A549 (cell line): ENCODE data around the gene JAZF1. TPM values are rescaled to one million over a fixed set of nuclear protein-coding genes. Genes with fewer than 3 reads are reported as not detected.

ENCODE experiments used
- ATAC-seq, 2 experiments: fragments of 200-7000 bp in 1 of 2; fragments of >200 bp in 1 of 2; cut with Nextera tagmentation in 1 of 2; cut with Tn5 transposase in 1 of 2; 3 replicates each; pipeline versions ENCODE4 v1.8.0 to v1.9.1; 2018 to 2020; ENCODE audit warnings: mild to moderate bottlenecking in 1 of 2, moderate library complexity in 1 of 2
- CTCF ChIA-PET: fragments of 300-600 bp; sonication (Branson Sonifier 250); formaldehyde crosslinking; extraction: SDS; loops from one replicate; lab custom pipeline; 2021; ENCODE audit warnings: antibody characterized with exemption, inconsistent platforms; lab: Yijun Ruan, JAX
- POLR2A ChIA-PET: fragments of 350-600 bp; formaldehyde crosslinking; extraction: SDS; loops from one replicate; lab custom pipeline; 2021; ENCODE audit warnings: antibody characterized with exemption, inconsistent platforms; lab: Yijun Ruan, JAX
- DNase-seq, 2 experiments: peaks; one replicate each; pipeline versions ENCODE4 v3.0.0 to v3.0.0-alpha.2; 2011 to 2016; ENCODE audit warnings: low read depth in 1 of 2, low spot score in 1 of 2
- FAIRE-seq: peaks from 2 replicates; lab custom pipeline; 2011; peaks lifted over from hg19 to GRCh38; lab: Jason Lieb, UNC
- H3K27ac ChIP-seq, 2 experiments: fragments of >200 bp; sonication (Bioruptor Twin); formaldehyde crosslinking; 3 replicates each; pipeline ENCODE4 v1.5.1; 2016 to 2017
- H3K4me1 ChIP-seq: fragments of >200 bp; sonication (Bioruptor Twin); formaldehyde crosslinking; 3 replicates; pipeline ENCODE4 v1.6.1; 2016
- H3K4me2 ChIP-seq: fragments of >200 bp; sonication (Bioruptor Twin); formaldehyde crosslinking; 3 replicates; pipeline ENCODE4 v1.6.1; 2016
- H3K4me3 ChIP-seq: fragments of >200 bp; sonication (Bioruptor Twin); formaldehyde crosslinking; 3 replicates; pipeline ENCODE4 v1.5.1; 2016
- H3K9me3 ChIP-seq: fragments of >200 bp; sonication (Bioruptor Twin); formaldehyde crosslinking; 3 replicates; pipeline ENCODE4 v1.6.1; 2016
- BCL3 ChIP-seq: fragments of >200 bp; sonication (Bioruptor Twin); formaldehyde crosslinking; IDR thresholded peaks from 3 replicates; pipeline ENCODE4 v1.6.1; 2016
- CHD2 ChIP-seq: fragments of 150-350 bp; IDR thresholded peaks from 2 replicates; pipeline ENCODE4 v1.6.1; 2014; ENCODE audit warnings: low read length; ENCODE audit not compliant: partially characterized antibody
- CTCF ChIP-seq: fragments of >200 bp; sonication (Bioruptor Twin); formaldehyde crosslinking; IDR thresholded peaks from 3 replicates; pipeline ENCODE4 v1.5.1; 2016
- EHF ChIP-seq: fragments of 250-450 bp; sonication (Bioruptor Pico); IDR thresholded peaks from 2 replicates; pipeline ENCODE4 v1.5.0; 2020; ENCODE audit warnings: mild to moderate bottlenecking
- FOSL2 ChIP-seq, 2 experiments: fragments of 450-650 bp in 1 of 2; fragments of >200 bp in 1 of 2; sonication (Bioruptor Twin) in 1 of 2; formaldehyde crosslinking; IDR thresholded peaks; 2 replicates each; pipeline versions ENCODE4 v1.5.0 to v1.6.1; 2016 to 2020; ENCODE audit warnings: mild to moderate bottlenecking in 1 of 2, moderate library complexity in 1 of 2
- GATA3 ChIP-seq: IDR thresholded peaks from 2 replicates; pipeline ENCODE4 v1.6.1; 2012; ENCODE audit warnings: borderline replicate concordance
- HDAC2 ChIP-seq: fragments of 200-600 bp; sonication (generic); IDR thresholded peaks from 2 replicates; pipeline ENCODE4 v1.6.1; 2016
- NFE2L2 ChIP-seq: fragments of 150-350 bp; conservative IDR thresholded peaks from 2 replicates; pipeline ENCODE4 v1.6.1; 2014; ENCODE audit warnings: low read length
- RAD21 ChIP-seq, 2 experiments: fragments of >200 bp in 1 of 2; sonication (Bioruptor Twin) in 1 of 2; formaldehyde crosslinking in 1 of 2; IDR thresholded peaks in 1 of 2; conservative IDR thresholded peaks in 1 of 2; 2 replicates in 1 of 2; 3 replicates in 1 of 2; pipeline ENCODE4 v1.6.1; 2012 to 2018; ENCODE audit warnings: inconsistent platforms in 1 of 2
- RFX5 ChIP-seq: fragments of 450-650 bp; IDR thresholded peaks from 2 replicates; pipeline ENCODE4 v1.7.1; 2014; ENCODE audit warnings: antibody characterized with exemption, mild to moderate bottlenecking, moderate library complexity
- SMC3 ChIP-seq: fragments of >200 bp; sonication (Bioruptor Twin); formaldehyde crosslinking; IDR thresholded peaks from 3 replicates; pipeline ENCODE4 v1.6.1; 2018; ENCODE audit warnings: inconsistent platforms
- TP53 ChIP-seq: fragments of 250-450 bp; sonication (Bioruptor Pico); IDR thresholded peaks from 2 replicates; pipeline ENCODE4 v1.5.0; 2021; ENCODE audit warnings: mild to moderate bottlenecking, moderate library complexity
- WGBS: methylation state at CpG from one replicate; pipeline ENCODE4 v1.1.6; 2017; ENCODE audit errors: missing lambda C conversion rate; 5-methylcytosine and 5-hydroxymethylcytosine counted together
- polyA plus RNA-seq, 4 experiments: library from polyadenylated mRNA; depleted of rRNA in 3 of 4; stranded (reverse); fragments of >200 nt; fragmentation: RNase III in 1 of 4; extraction: RNeasy Plus Mini Kit Qiagen cat#74134 plus additional on column Dnase treatment in 1 of 4; gene quantifications; 2 replicates in 3 of 4; 3 replicates in 1 of 4; pipeline ENCODE4 v1.2.3, GENCODE V29; 2011 to 2017
- TF ChIP-seq, protein P1 (sequence below): fragments of >200 bp; sonication (Bioruptor Twin); formaldehyde crosslinking; IDR thresholded peaks from 2 replicates; pipeline ENCODE4 v1.6.1; 2016

The JAZF1 gene
- polyA plus RNA-seq, 2 of the 4 experiments (the other 2 are of a cell fraction): 1.9 to 2.8 TPM

DNA sequence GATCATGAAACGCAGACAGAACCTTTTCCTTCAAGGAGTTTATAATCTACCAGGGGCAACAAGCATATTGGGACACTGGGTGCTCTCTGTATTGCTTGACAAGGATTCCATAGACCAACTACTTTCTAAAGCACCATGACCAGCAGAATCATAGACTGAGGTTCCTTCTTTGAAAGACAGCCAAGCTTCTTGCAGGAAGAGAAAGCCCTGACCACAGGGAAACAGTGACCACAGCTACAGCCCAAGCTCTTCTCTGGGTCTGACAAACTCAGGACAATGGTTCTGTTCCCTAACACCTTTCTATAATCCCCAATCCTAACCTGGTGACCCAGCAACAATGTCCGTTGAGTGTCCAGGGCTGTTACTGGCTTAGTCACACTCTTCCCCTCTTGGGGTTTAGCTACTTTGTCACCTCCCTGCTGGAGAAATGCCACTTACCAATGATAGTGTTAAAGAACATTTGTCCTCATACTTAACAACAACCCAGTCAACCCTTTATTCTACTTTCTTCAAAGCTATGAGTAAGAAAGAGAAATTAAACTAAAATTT lies 155.7 kb downstream of the JAZF1 start:
- TF ChIP-seq EHF: no peak
- TF ChIP-seq FOSL2 (IDR thresholded peaks at IDR 0.05): no peak
- no peak for TF ChIP-seq FOSL2 (CRISPR knock-in tag; IDR thresholded peaks at IDR 0.05)
- no peak for TF ChIP-seq RFX5
- TF ChIP-seq, protein P1, sequence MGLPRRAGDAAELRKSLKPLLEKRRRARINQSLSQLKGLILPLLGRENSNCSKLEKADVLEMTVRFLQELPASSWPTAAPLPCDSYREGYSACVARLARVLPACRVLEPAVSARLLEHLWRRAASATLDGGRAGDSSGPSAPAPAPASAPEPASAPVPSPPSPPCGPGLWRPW: no peak
- TF ChIP-seq HDAC2: no peak
- TF ChIP-seq CHD2: no peak
- 97% methylated on average over 2 of the region's 2 CpGs for WGBS
- POLR2A ChIA-PET: no interaction called here
- Histone ChIP-seq H3K27ac (peak overlapping the region; percentile 7 to 65; a peak in 4 of 6 replicates), H3K4me1 (peaks cover 25% of the 10 kb centered on the region), H3K4me2 (no peak overlapping the region), H3K4me3 (no peak overlapping the region), H3K9me3 (no peaks in the 10 kb centered on the region)
- ATAC-seq: no peak
- no peak for FAIRE-seq
- no peak for DNase-seq
- CTCF ChIA-PET: interaction anchor here (0.8 to 4.0 kb wide), 12 partner anchors 10 to 829 kb away, joined by 3 to 18 read pairs (median 4); no protein-coding TSS in a partner anchor

DNA sequence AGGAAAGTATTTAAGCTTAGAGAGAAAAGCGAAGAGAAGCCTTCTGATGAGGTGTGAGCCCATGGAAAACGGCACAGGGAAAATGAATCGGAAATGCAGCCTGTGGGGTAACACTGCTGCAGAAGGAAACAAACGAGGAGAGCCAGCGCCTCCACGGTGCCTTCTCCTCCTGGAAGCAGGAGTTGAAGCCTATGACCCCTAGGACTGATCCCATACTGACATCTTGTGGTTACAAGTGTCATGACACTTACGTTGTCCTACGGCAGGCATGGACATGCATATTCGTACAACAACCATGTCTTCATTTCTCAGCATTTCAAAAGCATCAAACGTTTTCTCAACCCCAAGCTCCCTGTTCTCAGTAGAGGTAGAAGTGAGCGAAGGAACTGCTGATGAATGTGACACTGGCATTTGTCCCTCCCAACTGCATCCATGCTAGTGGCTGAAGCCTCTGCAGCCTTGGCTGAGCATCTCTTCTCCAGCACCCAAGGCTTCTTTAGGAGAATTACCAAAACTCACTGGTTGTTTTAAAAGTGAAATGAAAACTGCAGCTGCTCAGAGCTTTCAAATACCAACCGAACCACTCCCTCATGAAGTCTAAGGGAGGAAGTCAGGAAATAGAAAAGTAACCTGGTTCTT lies 160.2 kb downstream of the JAZF1 start:
- peak; percentile 86 for DNase-seq
- peak; percentile 96 to 98 for ATAC-seq
- Histone ChIP-seq H3K4me3 (no peak overlapping the region), H3K9me3 (no peaks in the 10 kb centered on the region), H3K27ac (peak overlapping the region; percentile 66 to 78), H3K4me2 (peak overlapping the region; percentile 67), H3K4me1 (peaks cover 20% of the 10 kb centered on the region; the same call in 2 of the 3 replicates)
- 4% methylated on average over 12 of the region's 12 CpGs for WGBS
- ChIA-PET POLR2A (no interaction called here), CTCF (interaction anchor here (0.6 to 4.3 kb wide), 88 partner anchors 9 to 871 kb away, joined by 3 to 53 read pairs (median 4); partner anchors contain the start of gene HOXA13)
- peak; percentile 94 for FAIRE-seq
- TF ChIP-seq CTCF (peak; percentile 95), TP53 (no peak), SMC3 (peak; percentile 92), CHD2 (no peak), RAD21 (conservative IDR thresholded peaks at IDR 0.05 in 1 of 2, IDR thresholded peaks at IDR 0.05 in 1 of 2) (peak; percentile 98)

DNA sequence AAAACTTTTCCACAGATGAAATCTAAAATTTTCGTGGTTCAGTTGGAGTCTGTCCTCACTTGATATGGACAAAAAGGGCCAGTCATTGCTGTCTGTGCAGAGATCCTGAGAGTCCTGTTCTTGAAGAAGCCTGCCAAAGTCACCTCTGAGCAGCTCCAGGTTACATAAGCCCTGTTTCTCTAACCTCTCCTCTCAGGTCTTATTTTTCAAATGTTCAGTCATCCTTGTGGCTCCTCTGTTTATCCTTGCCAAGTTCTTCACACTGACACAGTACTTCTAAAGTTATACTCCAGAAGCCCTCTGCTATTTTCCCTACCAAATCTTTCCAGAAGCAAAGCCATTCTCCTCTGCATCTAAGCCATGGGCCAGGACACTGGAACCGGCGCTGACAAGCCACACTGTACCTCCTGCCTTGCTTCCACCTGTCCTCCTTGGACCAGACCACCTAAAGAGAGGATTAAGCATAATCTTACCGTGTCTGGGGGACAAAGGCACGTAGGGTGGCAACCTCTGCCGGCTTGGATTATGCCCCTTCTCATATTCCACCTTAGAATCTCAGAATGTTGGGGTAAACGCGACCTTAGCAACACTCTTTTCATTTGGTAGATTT lies 161.6 kb downstream of the JAZF1 start:
- peak overlapping the region; percentile 2 to 78; a peak in 3 of 6 replicates for H3K27ac ChIP-seq
- TF ChIP-seq GATA3: no peak
- TF ChIP-seq BCL3: no peak
- TF ChIP-seq NFE2L2: no peak
- no peak overlapping the region for H3K4me2 ChIP-seq
- CTCF ChIA-PET: interaction anchor here (0.9 to 4.3 kb wide), 27 partner anchors 11 to 857 kb away, joined by 3 to 53 read pairs (median 6); partner anchors contain the start of gene HOXA13
- POLR2A ChIA-PET: no interaction called here
- ATAC-seq (no peak), DNase-seq (no peak), FAIRE-seq (no peak)
- H3K4me1 ChIP-seq: peaks cover 20% of the 10 kb centered on the region; the same call in 2 of the 3 replicates
- WGBS: 92% methylated on average over 8 of the region's 8 CpGs
- no peak overlapping the region for H3K4me3 ChIP-seq
- H3K9me3 ChIP-seq: 0 out of 3 replicates have a peak, but pooled peaks cover 4% of the 10 kb centered on the region
